HUES64 (cell line): ENCODE data around the gene UST. TPM values are rescaled to one million over a fixed set of nuclear protein-coding genes. Genes with fewer than 3 reads are reported as not detected.

ENCODE experiments used
- H3K27ac ChIP-seq: 2 replicates; pipeline ENCODE4 v1.7.0; 2013; ENCODE audit warnings: low read depth, low read length, inconsistent platforms
- H3K27me3 ChIP-seq: 2 replicates; pipeline ENCODE4 v1.6.1; 2013; ENCODE audit warnings: mild to moderate bottlenecking, low read length; ENCODE audit not compliant: insufficient read depth
- H3K36me3 ChIP-seq: 2 replicates; pipeline ENCODE4 v1.6.1; 2013; ENCODE audit warnings: mild to moderate bottlenecking, low read length; ENCODE audit not compliant: insufficient read depth
- H3K4me1 ChIP-seq: 2 replicates; pipeline ENCODE4 v1.6.1; 2013; ENCODE audit warnings: mild to moderate bottlenecking, low read length, moderate library complexity; ENCODE audit not compliant: insufficient read depth
- H3K4me3 ChIP-seq: 2 replicates; pipeline ENCODE4 v1.5.1; 2013; ENCODE audit warnings: mild to moderate bottlenecking, low read length, moderate library complexity
- H3K9ac ChIP-seq: 2 replicates; pipeline ENCODE4 v1.6.1; 2013; ENCODE audit warnings: mild to moderate bottlenecking, low read depth, low read length
- H3K9me3 ChIP-seq: 2 replicates; pipeline ENCODE4 v1.6.1; 2013; ENCODE audit warnings: low read depth, low read length; ENCODE audit not compliant: insufficient read depth
- WGBS: fragments of 150-250, 120-280 bp; methylation state at CpG from one replicate; pipeline ENCODE4 v1.1.7; 2013; ENCODE audit warnings: missing lambda C conversion rate; 5-methylcytosine and 5-hydroxymethylcytosine counted together
- polyA plus RNA-seq, 2 experiments: library from polyadenylated mRNA; stranded (reverse); fragments of 50-300 nt; gene quantifications; one replicate each; pipeline ENCODE4 v1.2.3, GENCODE V29; 2013

Gene UST
- 23.7 TPM for polyA plus RNA-seq (2013, experiment 1 of 2)
- polyA plus RNA-seq (2013, experiment 2 of 2): 27.8 TPM

- Histone ChIP-seq H3K4me1 (peaks cover 25% of the 10 kb centered on the region), H3K9ac (peak within 1 kb of the TSS; percentile 79), H3K27me3 (peaks cover 12% of the 10 kb centered on the region; the same call in 1 of the 2 replicates), H3K27ac (peak within 1 kb of the TSS; percentile 50; the same call in 1 of the 2 replicates), H3K4me3 (peak within 1 kb of the TSS; percentile 66), H3K9me3 (no peaks in the 10 kb centered on the region), H3K36me3 (no peaks in the 10 kb centered on the region)
- WGBS: under 1% methylated on average over 45 of the region's 50 CpGs
Measured at GRCh38 chr6:148746363-148747144, at the start of gene UST. Gene UST (plus strand): TSS chr6:148747030. CDS start chr6:148747431, 401 bp downstream.

- 96% methylated on average over 26 of the region's 26 CpGs for WGBS
- Histone ChIP-seq H3K27me3 (no peaks in the 10 kb centered on the region), H3K9me3 (peaks cover 4% of the 10 kb centered on the region), H3K9ac (no peak overlapping the region), H3K4me3 (no peak overlapping the region), H3K27ac (no peak overlapping the region), H3K36me3 (no peaks in the 10 kb centered on the region), H3K4me1 (no peaks in the 10 kb centered on the region)
Measured at GRCh38 chr6:148697895-148698440, 48.9 kb upstream of the UST start.

GRCh38 chr6:148698671-148699180 is 48.1 kb upstream of the UST start:
- 95% methylated on average over 27 of the region's 27 CpGs for WGBS
- H3K9ac ChIP-seq: no peak overlapping the region
- no peaks in the 10 kb centered on the region for H3K36me3 ChIP-seq
- H3K9me3 ChIP-seq: peaks cover 6% of the 10 kb centered on the region
- H3K4me1 ChIP-seq: no peaks in the 10 kb centered on the region
- H3K27me3 ChIP-seq: no peaks in the 10 kb centered on the region
- H3K27ac ChIP-seq: no peak overlapping the region
- H3K4me3 ChIP-seq: no peak overlapping the region

- 91% methylated on average over 1 of the region's 2 CpGs for WGBS
- no peaks in the 10 kb centered on the region for H3K36me3 ChIP-seq
- H3K4me3 ChIP-seq: no peak overlapping the region
- no peak overlapping the region for H3K9ac ChIP-seq
- H3K27me3 ChIP-seq: no peaks in the 10 kb centered on the region
- H3K27ac ChIP-seq: no peak overlapping the region
- no peaks in the 10 kb centered on the region for H3K4me1 ChIP-seq
- peaks cover 6% of the 10 kb centered on the region for H3K9me3 ChIP-seq
Measured at GRCh38 chr6:148700047-148700715, 46.6 kb upstream of the UST start.

- H3K4me1 ChIP-seq: no peaks in the 10 kb centered on the region
- no peak overlapping the region for H3K9ac ChIP-seq
- H3K36me3 ChIP-seq: no peaks in the 10 kb centered on the region
- H3K27me3 ChIP-seq: no peaks in the 10 kb centered on the region
- 66% methylated on average over 7 of the region's 8 CpGs for WGBS
- no peak overlapping the region for H3K27ac ChIP-seq
- H3K4me3 ChIP-seq: no peak overlapping the region
- H3K9me3 ChIP-seq: peaks cover 6% of the 10 kb centered on the region
Measured at GRCh38 chr6:148700741-148701311, 46.0 kb upstream of the UST start.

- H3K4me1 ChIP-seq: no peaks in the 10 kb centered on the region
- peaks cover 6% of the 10 kb centered on the region for H3K9me3 ChIP-seq
- no peak overlapping the region for H3K9ac ChIP-seq
- H3K27me3 ChIP-seq: no peaks in the 10 kb centered on the region
- H3K4me3 ChIP-seq: no peak overlapping the region
- H3K27ac ChIP-seq: no peak overlapping the region
- H3K36me3 ChIP-seq: no peaks in the 10 kb centered on the region
- 89% methylated on average over 3 of the region's 3 CpGs for WGBS
Measured at GRCh38 chr6:148701375-148701774, 45.5 kb upstream of the UST start.

GRCh38 chr6:148703900-148704299 is 42.9 kb upstream of the UST start:
- H3K27me3 ChIP-seq: no peaks in the 10 kb centered on the region

GRCh38 chr6:148704400-148705246 is 42.2 kb upstream of the UST start:
- 94% methylated on average over 7 of the region's 7 CpGs for WGBS
- Histone ChIP-seq H3K27ac (no peak overlapping the region), H3K9me3 (peaks cover 3% of the 10 kb centered on the region; the same call in 1 of the 2 replicates), H3K36me3 (no peaks in the 10 kb centered on the region), H3K4me1 (no peaks in the 10 kb centered on the region), H3K4me3 (no peak overlapping the region), H3K9ac (no peak overlapping the region), H3K27me3 (no peaks in the 10 kb centered on the region)

More at GRCh38 chr6:148703900-148704299, 42.9 kb upstream of the UST start:
- no peak overlapping the region for H3K9ac ChIP-seq
- H3K36me3 ChIP-seq: no peaks in the 10 kb centered on the region
- 80% methylated on average over 1 of the region's 2 CpGs for WGBS
- H3K4me1 ChIP-seq: no peaks in the 10 kb centered on the region
- no peak overlapping the region for H3K4me3 ChIP-seq
- peaks cover 5% of the 10 kb centered on the region for H3K9me3 ChIP-seq
- H3K27ac ChIP-seq: no peak overlapping the region

- Histone ChIP-seq H3K9ac (no peak overlapping the region), H3K27ac (no peak overlapping the region), H3K36me3 (no peaks in the 10 kb centered on the region), H3K4me1 (no peaks in the 10 kb centered on the region), H3K4me3 (no peak overlapping the region), H3K27me3 (no peaks in the 10 kb centered on the region), H3K9me3 (peaks cover 10% of the 10 kb centered on the region; the same call in 1 of the 2 replicates)
- WGBS: 100% methylated on average over 1 of the region's 1 CpG
Measured at GRCh38 chr6:148708707-148709106, 38.1 kb upstream of the UST start.

- no peak overlapping the region for H3K27ac ChIP-seq
Measured at GRCh38 chr6:148709577-148709976, 37.3 kb upstream of the UST start.

More at GRCh38 chr6:148709577-148709976, 37.3 kb upstream of the UST start:
- Histone ChIP-seq H3K4me3 (no peak overlapping the region), H3K36me3 (no peaks in the 10 kb centered on the region), H3K9ac (no peak overlapping the region), H3K4me1 (no peaks in the 10 kb centered on the region), H3K9me3 (peaks cover 14% of the 10 kb centered on the region; the same call in 1 of the 2 replicates), H3K27me3 (no peaks in the 10 kb centered on the region)
- WGBS: 100% methylated on average over 1 of the region's 1 CpG
